Nephron progenitor cell (in vitro differentiated cells): ENCODE results near the gene PRDX2.

Experiments used
- DNase-seq: peaks from one replicate; pipeline ENCODE4 v3.0.0; 2021
- H3K27ac Mint-ChIP-seq: 2 replicates; pipeline ENCODE4 v1.8.0; 2021; ENCODE audit warnings: mild to moderate bottlenecking, moderate library complexity, mixed read lengths
- H3K27me3 Mint-ChIP-seq: 2 replicates; pipeline ENCODE4 v1.8.0; 2021; ENCODE audit warnings: mild to moderate bottlenecking, low read depth, mixed read lengths; ENCODE audit not compliant: poor library complexity
- H3K36me3 Mint-ChIP-seq: 2 replicates; pipeline ENCODE4 v1.8.0; 2021; ENCODE audit warnings: low read depth, mixed read lengths
- H3K4me1 Mint-ChIP-seq: 2 replicates; pipeline ENCODE4 v1.8.0; 2021; ENCODE audit warnings: mixed read lengths
- H3K4me3 Mint-ChIP-seq: 2 replicates; pipeline ENCODE4 v1.8.0; 2021; ENCODE audit warnings: mild to moderate bottlenecking, moderate library complexity, mixed read lengths
- H3K9me3 Mint-ChIP-seq: 2 replicates; pipeline ENCODE4 v1.8.0; 2021; ENCODE audit warnings: mild to moderate bottlenecking, moderate library complexity, mixed read lengths
- CTCF ChIP-seq: fragments of 200-600 bp; sonication (generic); IDR thresholded peaks from 2 replicates; pipeline ENCODE4 v1.5.0; 2021; ENCODE audit warnings: antibody characterized with exemption

Gene PRDX2

GRCh38 chr19:12789904-12790619, 11.5 kb downstream of the PRDX2 start:
- peaks cover 43% of the 10 kb centered on the region for H3K4me1 Mint-ChIP-seq
- H3K27ac Mint-ChIP-seq: no peak overlapping the region
- H3K4me3 Mint-ChIP-seq: peak overlapping the region; percentile 87
- H3K27me3 Mint-ChIP-seq: peaks cover 4% of the 10 kb centered on the region
- no peaks in the 10 kb centered on the region for H3K9me3 Mint-ChIP-seq
- no peak for TF ChIP-seq CTCF
- no peaks in the 10 kb centered on the region for H3K36me3 Mint-ChIP-seq
- DNase-seq: peak; percentile 97

- peak overlapping the region; percentile 81 for H3K4me3 Mint-ChIP-seq
- no peak for DNase-seq
Observed at GRCh38 chr19:12789098-12789903, 12.3 kb downstream of the PRDX2 start.

GRCh38 chr19:12788682-12789097, 12.9 kb downstream of the PRDX2 start:
- Mint-ChIP-seq H3K4me1 (peaks cover 35% of the 10 kb centered on the region), H3K9me3 (no peaks in the 10 kb centered on the region), H3K27ac (peak overlapping the region; percentile 97), H3K36me3 (no peaks in the 10 kb centered on the region), H3K4me3 (peak overlapping the region; percentile 81), H3K27me3 (peaks cover 4% of the 10 kb centered on the region)
- TF ChIP-seq CTCF: no peak
- DNase-seq: peak; percentile 58

More at GRCh38 chr19:12789098-12789903, 12.3 kb downstream of the PRDX2 start:
- Mint-ChIP-seq H3K27me3 (peaks cover 4% of the 10 kb centered on the region), H3K36me3 (no peaks in the 10 kb centered on the region), H3K9me3 (no peaks in the 10 kb centered on the region), H3K4me1 (peaks cover 39% of the 10 kb centered on the region), H3K27ac (peak overlapping the region; percentile 97)
- no peak for TF ChIP-seq CTCF

GRCh38 chr19:12788042-12788681, 13.4 kb downstream of the PRDX2 start:
- DNase-seq: no peak
- no peak for TF ChIP-seq CTCF
- peaks cover 37% of the 10 kb centered on the region for H3K4me1 Mint-ChIP-seq
- peaks cover 4% of the 10 kb centered on the region for H3K27me3 Mint-ChIP-seq
- peak overlapping the region; percentile 67 for H3K27ac Mint-ChIP-seq
- H3K9me3 Mint-ChIP-seq: no peaks in the 10 kb centered on the region
- H3K36me3 Mint-ChIP-seq: no peaks in the 10 kb centered on the region
- H3K4me3 Mint-ChIP-seq: peak overlapping the region; percentile 81

GRCh38 chr19:12787458-12787857, 14.1 kb downstream of the PRDX2 start:
- no peak for DNase-seq
- H3K27me3 Mint-ChIP-seq: peaks cover 4% of the 10 kb centered on the region
- TF ChIP-seq CTCF: no peak
- H3K4me1 Mint-ChIP-seq: peaks cover 32% of the 10 kb centered on the region
- H3K36me3 Mint-ChIP-seq: no peaks in the 10 kb centered on the region
- H3K9me3 Mint-ChIP-seq: no peaks in the 10 kb centered on the region
- no peak overlapping the region for H3K27ac Mint-ChIP-seq
- H3K4me3 Mint-ChIP-seq: no peak overlapping the region
